Astrocyte of the spinal cord (primary cell): Measurements from ENCODE around the gene NLRP10.
A peak's percentile ranks its signal among the peaks of the same experiment; 100 is the strongest.

ENCODE experiments used
- DNase-seq: peaks from one replicate; pipeline ENCODE4 v3.0.0; 2011; ENCODE audit warnings: low read depth, low spot score
- H3K4me3 ChIP-seq: 2 replicates; pipeline ENCODE4 v1.5.1; 2011; ENCODE audit warnings: low read depth, mild to moderate bottlenecking, low read length, moderate library complexity
- CTCF ChIP-seq: IDR thresholded peaks from 2 replicates; pipeline ENCODE4 v1.5.1; 2012; ENCODE audit warnings: low read depth, mild to moderate bottlenecking, low read length, inconsistent platforms
- in situ Hi-C: cut with HindIII; loops from 2 replicates; pipeline ENCODE4 v1.10.0; 2017; ENCODE audit warnings: low sequenced_read_pairs

Gene NLRP10, protein sequence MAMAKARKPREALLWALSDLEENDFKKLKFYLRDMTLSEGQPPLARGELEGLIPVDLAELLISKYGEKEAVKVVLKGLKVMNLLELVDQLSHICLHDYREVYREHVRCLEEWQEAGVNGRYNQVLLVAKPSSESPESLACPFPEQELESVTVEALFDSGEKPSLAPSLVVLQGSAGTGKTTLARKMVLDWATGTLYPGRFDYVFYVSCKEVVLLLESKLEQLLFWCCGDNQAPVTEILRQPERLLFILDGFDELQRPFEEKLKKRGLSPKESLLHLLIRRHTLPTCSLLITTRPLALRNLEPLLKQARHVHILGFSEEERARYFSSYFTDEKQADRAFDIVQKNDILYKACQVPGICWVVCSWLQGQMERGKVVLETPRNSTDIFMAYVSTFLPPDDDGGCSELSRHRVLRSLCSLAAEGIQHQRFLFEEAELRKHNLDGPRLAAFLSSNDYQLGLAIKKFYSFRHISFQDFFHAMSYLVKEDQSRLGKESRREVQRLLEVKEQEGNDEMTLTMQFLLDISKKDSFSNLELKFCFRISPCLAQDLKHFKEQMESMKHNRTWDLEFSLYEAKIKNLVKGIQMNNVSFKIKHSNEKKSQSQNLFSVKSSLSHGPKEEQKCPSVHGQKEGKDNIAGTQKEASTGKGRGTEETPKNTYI

DNA sequence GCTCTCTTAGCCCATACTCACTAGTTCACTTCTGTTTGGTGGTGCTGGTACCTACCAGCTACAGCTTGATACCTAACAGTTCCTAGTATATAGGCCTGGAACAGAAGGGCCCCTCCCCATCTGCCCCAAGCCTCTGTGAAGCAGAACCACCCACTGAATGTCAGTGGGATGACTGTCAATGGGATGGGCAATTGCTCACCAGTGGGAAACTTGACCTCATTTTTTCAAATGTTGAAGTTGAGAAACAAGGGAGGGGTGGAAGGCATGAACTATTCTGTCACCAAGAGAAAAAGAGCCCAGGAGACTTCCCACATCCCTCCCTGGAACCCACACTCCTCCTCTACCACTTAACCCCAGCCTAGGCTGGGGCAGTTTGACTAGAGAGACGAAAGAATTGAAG lies at the start of gene NLRP10:
NLRP10 (minus strand) TSS at position 62 of the 400 bp plus-strand sequence. CDS start 1,952 bp downstream, outside the sequence.
- no peak within 1 kb of the TSS for H3K4me3 ChIP-seq
- in situ Hi-C loops = no loop called here
- DNase-seq = peak; percentile 28
- no peak for TF ChIP-seq CTCF

GRCh38 chr11:8013833-8014232 lies 48.6 kb upstream of the NLRP10 start:
- no peak for DNase-seq
- in situ Hi-C loops = no loop called here
- H3K4me3 ChIP-seq = no peak overlapping the region
- no peak for TF ChIP-seq CTCF

DNA sequence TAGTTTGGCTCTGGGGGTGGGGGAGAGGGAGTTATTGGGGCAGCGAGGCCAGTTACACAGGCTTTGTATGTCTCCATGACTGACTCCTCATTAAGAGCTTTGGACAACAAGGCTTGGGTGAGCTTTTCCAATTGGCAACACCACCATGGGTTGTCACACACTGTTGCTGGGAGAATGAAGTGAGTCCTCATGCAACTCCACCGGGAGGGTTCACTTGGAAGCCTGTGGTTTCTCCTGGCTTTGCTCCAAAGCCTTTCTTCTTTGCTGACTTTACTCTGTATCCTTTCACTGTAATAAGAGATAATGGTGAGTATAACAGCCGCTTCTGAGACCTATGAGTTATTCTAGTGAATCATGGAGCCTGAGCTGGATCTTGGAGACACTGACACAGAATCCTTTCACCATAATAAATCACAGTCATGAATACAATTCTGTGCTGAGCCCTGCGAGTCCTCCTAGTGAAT lies 46.8 kb upstream of the NLRP10 start:
- in situ Hi-C loops = no loop called here

DNA sequence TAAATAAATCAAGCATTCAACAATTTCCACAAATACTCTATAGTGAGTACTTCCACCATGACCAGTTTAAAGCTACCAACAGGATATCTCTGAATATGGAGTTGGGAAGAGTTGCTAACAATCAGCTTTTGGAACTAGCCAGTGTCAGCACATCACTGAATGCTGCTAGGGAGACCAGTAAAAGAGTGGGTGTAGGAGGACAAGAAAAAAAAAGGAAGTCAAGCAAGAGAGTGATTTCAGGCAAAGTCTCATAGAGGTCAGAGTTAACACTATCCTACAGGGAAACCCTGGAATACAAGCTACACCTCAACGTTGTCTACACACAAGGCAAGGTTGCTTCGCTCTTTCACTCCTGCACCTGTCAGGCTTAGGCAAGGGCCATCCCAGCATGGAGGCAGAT lies 46.1 kb upstream of the NLRP10 start:
- TF ChIP-seq CTCF = no peak
- H3K4me3 ChIP-seq = no peak overlapping the region
- in situ Hi-C loops = no loop called here
- no peak for DNase-seq

More for the DNA sequence above, 46.8 kb upstream of the NLRP10 start:
- H3K4me3 ChIP-seq = no peak overlapping the region
- TF ChIP-seq CTCF = no peak
- DNase-seq = peak; percentile 88

DNA sequence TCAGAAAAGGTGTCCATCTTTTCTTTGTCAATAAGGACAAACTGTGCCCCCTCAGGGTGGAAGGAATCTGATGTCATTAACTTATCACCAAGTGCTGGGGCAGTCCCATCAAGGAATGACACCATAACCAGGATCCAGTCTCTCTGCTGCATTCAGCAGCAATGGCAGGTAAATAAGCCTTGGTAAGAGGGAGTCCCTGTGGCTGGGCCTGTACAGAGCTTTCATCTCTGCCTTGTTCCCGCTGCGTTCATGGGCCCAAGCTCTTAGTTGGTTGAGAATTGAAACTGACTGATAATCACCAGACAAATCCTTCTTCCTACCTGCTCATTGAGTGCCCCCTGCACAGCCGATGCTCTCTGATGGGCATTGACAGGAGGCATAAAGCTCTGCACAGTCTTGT lies 44.6 kb upstream of the NLRP10 start:
- TF ChIP-seq CTCF = no peak
- no peak for DNase-seq
- in situ Hi-C loops = no loop called here

DNA sequence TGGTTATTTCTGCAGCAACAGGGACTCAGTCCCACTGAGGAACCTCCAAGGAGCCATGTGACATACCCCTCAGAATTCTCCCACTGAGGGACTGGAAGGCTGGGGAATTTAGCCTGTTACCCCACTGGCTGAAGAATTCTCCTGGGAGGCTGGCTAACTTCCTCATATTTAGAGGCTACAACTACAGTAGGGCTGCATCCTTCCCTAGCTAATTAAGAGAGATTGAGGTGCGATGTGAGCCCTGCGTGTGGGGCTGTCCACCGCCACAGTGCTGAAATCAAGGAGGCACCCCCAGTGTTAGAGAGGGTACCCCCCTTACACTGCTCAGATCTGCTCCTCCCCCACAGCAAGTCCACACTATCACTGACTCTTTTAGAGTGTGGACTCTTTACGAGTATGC lies 43.0 kb upstream of the NLRP10 start:
- TF ChIP-seq CTCF = no peak
- H3K4me3 ChIP-seq = no peak overlapping the region
- DNase-seq = no peak
- in situ Hi-C loops = no loop called here

More for the DNA sequence above, 44.6 kb upstream of the NLRP10 start:
- no peak overlapping the region for H3K4me3 ChIP-seq
